Suprapubic skin (tissue), 3 donors: ENCODE measurements around the gene SETD1A.
A peak's percentile ranks its signal among the peaks of the same experiment; 100 is the strongest.

Experiments used
- CTCF ChIP-seq, 2 donors: fragments of 200-600 bp in 1 of 2; fragments of 450-650 bp in 1 of 2; sonication (generic) in 1 of 2; IDR thresholded peaks; one replicate each; pipeline ENCODE4 v1.5.1; 2016 to 2019; ENCODE audit warnings: antibody characterized with exemption in 2 of 2, mild to moderate bottlenecking in 1 of 2, moderate library complexity in 1 of 2
- POLR2A ChIP-seq, 2 donors: fragments of 450-650 bp; IDR thresholded peaks; one replicate each; pipeline ENCODE4 v1.6.1; 2017; ENCODE audit warnings: antibody characterized with exemption in 2 of 2, mild to moderate bottlenecking in 2 of 2, moderate library complexity in 2 of 2

DNA sequence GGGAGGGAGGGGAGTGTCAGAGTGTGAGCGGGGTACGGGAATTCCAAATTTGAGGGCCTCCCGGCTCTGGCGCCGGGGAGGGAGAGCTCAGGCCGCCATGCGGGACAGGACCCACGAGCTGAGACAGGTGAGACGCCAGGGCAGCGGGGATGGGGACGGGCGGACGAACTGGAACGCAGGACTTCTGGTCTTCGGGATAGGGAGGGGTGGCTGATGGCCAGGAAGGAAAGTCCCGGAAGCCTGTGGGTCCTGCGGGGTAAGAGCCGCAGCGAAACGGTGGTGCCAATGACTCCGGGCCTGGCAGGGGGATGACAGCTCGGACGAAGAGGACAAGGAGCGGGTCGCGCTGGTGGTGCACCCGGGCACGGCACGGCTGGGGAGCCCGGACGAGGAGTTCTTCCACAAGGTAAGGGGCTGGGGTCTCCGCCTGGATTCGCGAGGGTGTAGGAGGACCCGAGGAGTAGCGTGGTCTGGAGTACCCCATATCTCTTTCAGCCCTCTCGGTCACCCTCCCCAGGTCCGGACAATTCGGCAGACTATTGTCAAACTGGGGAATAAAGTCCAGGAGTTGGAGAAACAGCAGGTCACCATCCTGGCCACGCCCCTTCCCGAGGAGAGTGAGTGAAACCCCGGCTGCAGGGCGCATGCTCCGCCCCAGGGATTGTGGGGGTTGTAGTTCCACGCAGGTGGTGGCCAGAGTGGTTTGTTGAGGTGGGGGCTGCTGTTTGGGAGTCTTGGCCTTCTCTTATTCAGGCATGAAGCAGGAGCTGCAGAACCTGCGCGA is 76.3 kb downstream of the SETD1A start:
- TF ChIP-seq CTCF (IDR thresholded peaks at IDR 0.05) (no peak), POLR2A (IDR thresholded peaks at IDR 0.05) (peak in 1 of 2 donors; percentile 18)
